ENCODE results near the gene LSM12.

The LSM12 gene

DNA sequence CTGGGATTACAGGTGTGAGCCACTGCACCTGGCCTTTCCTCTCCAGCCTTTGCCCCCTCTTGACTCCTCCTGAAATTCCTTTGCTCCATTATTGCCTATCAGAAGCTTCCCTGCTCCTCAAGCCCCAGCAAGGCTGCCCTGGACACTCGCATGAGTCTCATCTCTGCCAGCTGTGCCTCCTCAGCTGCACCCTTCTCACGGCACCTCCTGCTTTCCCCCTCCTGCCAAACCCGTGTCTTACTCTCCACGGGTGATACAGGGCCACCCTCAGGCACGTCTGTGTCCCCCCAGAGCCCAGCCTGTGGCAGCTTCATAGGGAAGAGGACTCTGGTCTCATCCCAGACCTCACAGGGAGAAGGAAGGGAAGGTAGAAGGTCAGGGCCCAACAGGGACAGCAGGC, 19.4 kb upstream of the LSM12 start:
- TF ChIP-seq, protein P1, sequence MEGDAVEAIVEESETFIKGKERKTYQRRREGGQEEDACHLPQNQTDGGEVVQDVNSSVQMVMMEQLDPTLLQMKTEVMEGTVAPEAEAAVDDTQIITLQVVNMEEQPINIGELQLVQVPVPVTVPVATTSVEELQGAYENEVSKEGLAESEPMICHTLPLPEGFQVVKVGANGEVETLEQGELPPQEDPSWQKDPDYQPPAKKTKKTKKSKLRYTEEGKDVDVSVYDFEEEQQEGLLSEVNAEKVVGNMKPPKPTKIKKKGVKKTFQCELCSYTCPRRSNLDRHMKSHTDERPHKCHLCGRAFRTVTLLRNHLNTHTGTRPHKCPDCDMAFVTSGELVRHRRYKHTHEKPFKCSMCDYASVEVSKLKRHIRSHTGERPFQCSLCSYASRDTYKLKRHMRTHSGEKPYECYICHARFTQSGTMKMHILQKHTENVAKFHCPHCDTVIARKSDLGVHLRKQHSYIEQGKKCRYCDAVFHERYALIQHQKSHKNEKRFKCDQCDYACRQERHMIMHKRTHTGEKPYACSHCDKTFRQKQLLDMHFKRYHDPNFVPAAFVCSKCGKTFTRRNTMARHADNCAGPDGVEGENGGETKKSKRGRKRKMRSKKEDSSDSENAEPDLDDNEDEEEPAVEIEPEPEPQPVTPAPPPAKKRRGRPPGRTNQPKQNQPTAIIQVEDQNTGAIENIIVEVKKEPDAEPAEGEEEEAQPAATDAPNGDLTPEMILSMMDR (conservative IDR thresholded peaks at IDR 0.05; ENCODE audit: low read length) = no peak
- H3K4me3 ChIP-seq (ENCODE audit: low read length) = no peak overlapping the region
- no peak for DNase-seq (ENCODE audit: low read depth)

DNA sequence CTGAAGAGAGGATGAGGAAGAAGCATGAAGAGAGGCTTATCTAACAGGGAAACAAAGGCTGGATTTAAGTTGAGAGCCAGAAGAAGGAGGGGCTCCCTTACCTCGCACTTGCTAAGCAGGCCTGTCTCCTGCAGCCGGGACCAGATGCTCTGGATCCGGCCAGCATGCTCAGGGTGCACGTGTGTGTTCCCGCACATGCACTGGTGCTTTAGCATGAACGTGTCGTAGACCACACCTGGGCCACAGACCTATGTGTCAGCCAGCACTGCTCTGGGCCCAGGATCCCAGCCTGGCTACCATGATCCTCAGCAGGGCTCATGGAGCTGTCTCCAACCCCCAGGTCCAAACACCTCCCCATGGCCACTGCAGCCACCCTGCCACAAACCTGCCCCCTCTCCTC, 18.4 kb upstream of the LSM12 start:
- no peak overlapping the region for H3K4me3 ChIP-seq (ENCODE audit: low read length)
- TF ChIP-seq, protein P1 (conservative IDR thresholded peaks at IDR 0.05; ENCODE audit: low read length) = no peak
- DNase-seq (ENCODE audit: low read depth) = no peak

DNA sequence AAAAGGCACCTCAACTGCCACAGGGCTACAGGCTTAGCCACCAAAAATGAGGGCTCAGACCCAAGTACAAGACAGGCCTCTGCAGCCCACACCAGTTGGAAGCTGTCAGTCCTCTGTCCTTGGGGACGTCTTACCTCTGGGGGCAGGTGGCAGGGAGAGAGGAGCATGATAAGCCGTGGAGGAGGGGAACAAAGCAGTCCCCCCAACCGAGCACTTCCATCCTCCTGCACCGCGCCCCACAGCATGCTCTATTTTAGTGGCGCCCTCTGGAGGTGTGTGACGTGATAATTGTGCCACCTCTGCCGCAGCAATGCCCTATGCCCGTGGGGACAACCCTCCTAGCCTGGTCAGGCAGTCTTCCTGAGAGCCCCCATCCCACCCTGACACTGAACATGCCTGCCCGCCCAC, 17.7 kb upstream of the LSM12 start:
- H3K4me3 ChIP-seq (ENCODE audit: low read length) = no peak overlapping the region
- DNase-seq (ENCODE audit: low read depth) = no peak
- TF ChIP-seq, protein P1 (conservative IDR thresholded peaks at IDR 0.05; ENCODE audit: low read length) = peak; percentile 39

DNA sequence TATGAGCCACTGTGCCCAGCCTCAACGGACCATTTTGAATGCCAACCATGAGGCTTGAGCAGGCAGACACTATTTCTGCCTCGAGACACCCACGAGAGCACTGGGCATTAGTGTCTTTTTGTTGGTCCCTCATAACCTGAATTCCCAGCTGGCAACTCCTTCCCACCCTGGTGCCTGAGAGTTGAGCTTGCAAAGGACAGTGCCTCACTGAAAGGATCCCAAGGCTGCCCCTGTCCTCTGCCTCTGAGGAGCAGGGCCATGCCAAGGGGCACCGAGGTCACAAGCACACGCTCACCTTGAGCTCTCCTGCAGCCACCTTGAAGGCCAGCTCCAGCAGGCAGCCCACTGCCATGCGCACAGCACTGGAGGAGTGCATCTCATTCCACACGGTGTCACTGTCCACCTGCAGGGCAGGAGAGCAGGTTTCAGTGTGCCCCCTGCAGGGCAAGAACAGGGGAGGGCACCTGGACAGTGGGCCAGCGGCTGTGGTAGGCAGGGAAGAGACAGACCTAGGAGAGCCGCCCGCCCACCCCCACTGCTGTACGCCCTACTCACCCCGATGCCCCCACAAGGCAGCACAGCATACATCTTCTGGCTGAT, 16.9 kb upstream of the LSM12 start:
- no peak for DNase-seq (ENCODE audit: low read depth)
- TF ChIP-seq, protein P1 (conservative IDR thresholded peaks at IDR 0.05; ENCODE audit: low read length) = peak; percentile 22
- no peak overlapping the region for H3K4me3 ChIP-seq (ENCODE audit: low read length)

DNA sequence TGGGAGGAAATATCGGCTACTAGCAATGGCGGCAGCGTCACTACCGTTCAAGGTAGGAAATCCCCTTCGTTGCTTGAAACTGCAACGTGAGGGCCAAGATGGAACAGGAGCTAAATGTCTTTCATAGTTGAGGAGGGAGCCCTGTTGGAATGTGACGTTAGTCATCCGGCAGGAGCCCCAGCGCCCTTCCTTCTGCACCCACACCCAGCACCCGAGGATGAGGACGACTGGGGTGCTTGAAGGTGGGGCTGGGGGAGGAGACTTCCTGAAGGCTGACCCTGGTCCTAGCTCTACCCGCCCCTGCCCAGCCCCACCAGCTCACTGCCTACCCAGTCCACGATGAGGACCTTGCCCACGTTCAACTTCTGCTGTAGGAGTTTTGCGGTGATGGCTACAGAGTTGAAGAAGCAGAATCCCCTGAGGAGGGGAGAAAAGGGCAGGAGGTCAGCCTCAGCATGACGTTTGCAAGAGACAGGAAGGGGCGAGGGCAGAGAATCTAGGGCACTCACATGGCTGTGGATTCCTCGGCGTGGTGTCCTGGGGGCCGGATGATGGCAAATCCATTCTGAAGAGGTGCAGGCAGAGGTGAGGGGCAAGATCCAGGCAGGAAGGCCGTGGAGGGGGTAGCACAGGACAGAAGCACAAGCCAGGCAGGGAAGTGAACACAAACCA, 15.9 kb upstream of the LSM12 start:
- no peak for DNase-seq (ENCODE audit: low read depth)
- TF ChIP-seq, protein P1 (conservative IDR thresholded peaks at IDR 0.05; ENCODE audit: low read length) = no peak
- H3K4me3 ChIP-seq (ENCODE audit: low read length) = no peak overlapping the region

DNA sequence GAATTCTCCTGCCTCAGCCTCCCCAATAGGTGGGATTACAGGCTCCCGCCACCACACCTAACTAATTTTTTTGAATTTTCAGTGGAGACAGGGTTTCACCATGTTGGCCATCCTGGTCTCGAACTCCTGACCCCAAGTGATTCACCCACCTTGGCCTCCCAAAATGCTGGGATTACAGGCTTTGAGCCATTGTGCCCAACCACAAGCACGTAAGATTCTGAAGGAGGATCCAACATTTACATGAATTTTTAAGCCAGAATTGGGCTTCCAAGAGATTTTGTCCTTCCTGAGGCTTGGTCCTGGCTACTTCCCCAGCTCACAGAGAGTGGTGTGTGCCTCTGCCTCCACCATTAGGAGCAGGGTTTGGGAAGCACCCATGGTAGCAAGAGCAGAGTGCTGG, 15.2 kb upstream of the LSM12 start:
- TF ChIP-seq, protein P1 (conservative IDR thresholded peaks at IDR 0.05; ENCODE audit: low read length) = no peak
- peak; percentile 66 for DNase-seq (ENCODE audit: low read depth)
- H3K4me3 ChIP-seq (ENCODE audit: low read length) = no peak overlapping the region

Measured in AG10803 (cell line).